GM12801 (cell line): ENCODE results near the gene SUN2.

Experiments
- TF ChIP-seq, protein P1 (sequence below): IDR thresholded peaks from one replicate; pipeline ENCODE4 v1.5.1; 2011; ENCODE audit warnings: control low read depth; ENCODE audit not compliant: insufficient read length; ENCODE audit errors: extremely low read depth

The SUN2 gene

DNA sequence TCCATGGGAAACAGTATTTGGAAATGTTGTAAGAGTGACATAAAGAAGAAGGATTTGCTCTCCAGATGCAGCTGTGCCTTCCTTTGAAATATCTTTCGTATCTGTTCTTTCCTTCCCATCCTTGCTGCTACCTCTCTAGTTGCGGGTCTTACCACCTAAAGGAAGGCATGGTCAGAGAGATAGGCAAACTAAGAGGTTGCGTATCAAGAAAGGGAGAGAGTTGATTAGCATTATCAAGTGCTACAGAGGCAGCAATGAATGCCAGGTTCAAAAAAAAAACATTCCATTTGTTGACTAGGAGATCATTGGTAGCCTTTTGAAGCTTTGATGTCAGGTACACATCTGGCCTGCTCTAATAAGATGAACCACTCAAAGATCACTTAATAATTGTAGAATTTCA is 45.4 kb downstream of the SUN2 start:
- TF ChIP-seq, protein P1, sequence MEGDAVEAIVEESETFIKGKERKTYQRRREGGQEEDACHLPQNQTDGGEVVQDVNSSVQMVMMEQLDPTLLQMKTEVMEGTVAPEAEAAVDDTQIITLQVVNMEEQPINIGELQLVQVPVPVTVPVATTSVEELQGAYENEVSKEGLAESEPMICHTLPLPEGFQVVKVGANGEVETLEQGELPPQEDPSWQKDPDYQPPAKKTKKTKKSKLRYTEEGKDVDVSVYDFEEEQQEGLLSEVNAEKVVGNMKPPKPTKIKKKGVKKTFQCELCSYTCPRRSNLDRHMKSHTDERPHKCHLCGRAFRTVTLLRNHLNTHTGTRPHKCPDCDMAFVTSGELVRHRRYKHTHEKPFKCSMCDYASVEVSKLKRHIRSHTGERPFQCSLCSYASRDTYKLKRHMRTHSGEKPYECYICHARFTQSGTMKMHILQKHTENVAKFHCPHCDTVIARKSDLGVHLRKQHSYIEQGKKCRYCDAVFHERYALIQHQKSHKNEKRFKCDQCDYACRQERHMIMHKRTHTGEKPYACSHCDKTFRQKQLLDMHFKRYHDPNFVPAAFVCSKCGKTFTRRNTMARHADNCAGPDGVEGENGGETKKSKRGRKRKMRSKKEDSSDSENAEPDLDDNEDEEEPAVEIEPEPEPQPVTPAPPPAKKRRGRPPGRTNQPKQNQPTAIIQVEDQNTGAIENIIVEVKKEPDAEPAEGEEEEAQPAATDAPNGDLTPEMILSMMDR, result no peak

DNA sequence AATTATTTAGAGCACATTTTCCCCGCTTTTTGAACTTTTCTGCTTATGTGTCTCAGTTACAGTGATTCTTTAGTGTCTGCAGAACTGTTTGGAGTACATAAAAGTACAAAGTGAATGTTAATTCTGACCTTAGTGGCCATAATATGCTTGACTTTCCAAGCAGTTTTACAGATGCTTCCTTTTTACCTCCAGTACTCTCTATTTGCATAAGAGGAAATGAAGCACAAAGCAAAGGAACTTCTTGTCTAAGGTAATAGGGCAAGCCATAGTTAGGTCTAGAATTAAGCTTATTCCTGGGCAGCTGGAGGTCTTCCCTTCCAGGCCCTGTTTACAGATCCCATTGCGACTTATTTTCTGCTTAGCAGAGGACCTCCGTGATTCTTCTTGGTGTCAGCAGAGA is 46.5 kb downstream of the SUN2 start:
- TF ChIP-seq, protein P1, result no peak

DNA sequence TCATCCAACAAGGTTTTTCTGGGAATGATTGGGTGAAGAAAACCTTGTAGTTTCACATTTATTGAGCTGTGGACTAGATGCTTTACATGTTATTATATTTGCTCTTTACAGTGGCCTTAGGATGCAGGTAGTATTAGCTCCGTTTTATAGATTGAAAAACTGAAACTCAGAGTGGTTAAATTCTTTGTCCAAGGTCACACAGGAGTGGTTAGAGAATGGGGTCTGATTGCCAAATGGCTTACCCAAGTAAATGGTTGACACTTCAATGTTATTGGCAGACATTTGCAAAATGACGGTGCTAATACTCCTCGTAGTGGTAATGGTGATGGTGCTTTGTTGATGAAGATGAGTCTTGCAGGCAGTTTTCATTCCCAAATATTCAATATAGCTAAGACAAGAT is 47.8 kb downstream of the SUN2 start:
- TF ChIP-seq, protein P1, result no peak

DNA sequence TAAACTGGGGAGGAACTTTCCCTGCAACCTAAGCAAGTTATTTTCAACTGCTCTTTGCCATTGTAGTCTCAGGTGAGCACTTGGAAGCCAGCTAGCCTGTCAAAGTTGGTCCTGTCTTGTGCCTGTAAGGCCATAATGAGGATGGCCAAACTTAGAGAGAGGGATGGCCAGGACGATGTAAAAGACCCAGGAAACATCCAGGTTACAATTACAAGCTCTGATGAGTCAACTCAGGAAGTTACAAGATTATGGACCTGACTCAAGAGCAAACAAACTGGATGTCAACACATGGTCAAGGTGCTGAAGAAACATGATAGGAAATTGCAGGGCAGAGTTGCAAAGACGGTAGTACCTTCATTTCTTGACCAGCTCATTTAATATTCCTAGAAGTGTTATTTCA is 48.5 kb downstream of the SUN2 start:
- TF ChIP-seq, protein P1, result no peak

DNA sequence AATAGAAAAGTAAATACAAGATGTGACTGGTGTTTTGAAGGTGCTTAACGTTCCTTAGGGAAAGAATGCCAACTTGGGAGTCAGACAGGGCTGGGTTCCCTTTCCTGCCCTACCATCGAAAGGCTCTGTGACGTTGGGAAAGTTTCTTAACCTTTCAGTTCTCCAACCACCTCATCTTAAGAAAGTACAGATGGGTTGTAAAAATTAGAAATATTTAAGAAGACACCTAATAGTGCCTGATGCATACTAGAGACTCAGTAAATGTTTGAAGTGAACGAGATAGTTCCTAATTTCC is 49.0 kb downstream of the SUN2 start:
- TF ChIP-seq, protein P1, result no peak

DNA sequence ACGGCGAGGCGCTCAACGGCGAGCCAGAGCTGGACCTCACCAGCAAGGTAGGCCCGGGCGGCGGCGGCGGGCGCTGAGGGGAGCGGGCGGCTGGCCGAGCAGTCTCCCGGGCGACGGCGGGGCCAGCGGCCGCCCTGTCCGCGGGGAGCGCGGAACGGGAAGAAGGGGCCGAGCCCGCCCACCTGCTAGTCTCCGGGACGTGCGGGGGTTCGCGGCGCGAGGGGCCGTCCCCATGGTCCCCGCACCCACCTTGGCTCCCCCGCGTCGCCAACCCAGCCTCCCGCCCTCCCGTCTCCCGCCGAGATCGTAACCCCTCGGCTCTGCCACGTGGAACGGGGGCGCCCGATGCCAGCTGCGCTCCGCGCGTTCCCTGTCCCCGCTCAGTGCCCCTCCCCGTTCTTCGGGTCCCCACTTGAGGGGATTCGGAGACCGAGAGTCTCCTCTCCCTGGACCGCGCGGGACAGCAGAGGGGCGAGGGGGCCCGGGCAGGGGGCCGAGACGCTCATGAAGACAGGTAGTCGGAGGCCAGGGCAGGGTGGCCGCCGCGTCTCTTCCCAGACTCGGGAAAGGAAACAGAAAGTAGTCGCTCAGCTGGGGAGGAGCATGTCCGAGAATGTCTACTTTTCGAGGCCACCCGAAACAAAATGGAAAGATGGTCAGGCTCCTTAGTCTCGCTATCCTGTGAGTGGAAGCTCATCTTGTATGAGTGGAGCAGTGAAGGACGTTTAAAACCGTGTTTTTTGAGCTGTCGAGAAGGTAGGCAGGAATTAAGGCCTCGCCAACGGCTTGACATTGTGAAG is 49.5 kb downstream of the SUN2 start:
- TF ChIP-seq, protein P1, result no peak

DNA sequence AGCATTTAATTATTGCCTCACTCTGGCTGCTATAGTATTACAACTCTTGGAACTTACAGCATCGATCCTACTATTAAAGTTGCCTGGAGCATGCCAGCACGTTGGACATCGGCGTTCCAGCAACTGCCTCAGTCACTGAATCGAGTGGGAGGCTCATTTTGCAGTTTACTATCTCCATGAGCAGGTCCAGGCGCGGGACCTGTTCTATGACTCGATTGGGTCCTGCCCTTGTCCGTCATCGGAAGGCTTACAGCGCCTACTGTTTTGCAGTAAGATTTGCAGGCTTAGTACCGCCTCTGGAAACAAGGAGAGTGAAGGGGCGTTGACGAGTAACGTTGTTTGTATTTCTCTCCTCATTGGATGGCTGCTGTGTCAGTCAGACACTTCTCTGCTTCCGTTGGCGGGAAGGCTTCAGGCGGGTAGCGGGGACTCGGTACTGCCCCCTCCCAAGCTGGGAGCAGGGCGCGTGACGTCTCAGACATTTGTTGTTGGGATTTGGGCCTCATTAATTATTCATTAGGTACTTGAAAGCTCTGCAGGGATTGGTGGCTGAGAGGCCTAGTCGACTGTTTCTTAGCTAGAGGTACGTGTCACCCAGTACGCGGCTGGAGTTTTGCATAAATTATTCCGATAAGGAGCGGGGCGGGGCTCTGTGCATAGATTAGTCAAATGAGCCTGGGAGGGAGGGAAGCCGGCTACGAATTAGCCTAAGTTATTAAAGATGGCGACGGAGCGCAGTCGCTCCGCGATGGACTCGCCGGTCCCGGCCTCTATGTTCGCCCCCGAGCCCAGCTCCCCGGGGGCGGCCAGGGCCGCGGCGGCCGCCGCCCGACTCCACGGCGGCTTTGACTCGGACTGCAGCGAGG is 50.3 kb downstream of the SUN2 start, which contains the start of gene GTPBP1:
Gene GTPBP1, plus strand, starts transcription at position 710 of the 866 bp plus-strand sequence. Its CDS starts 12 bp downstream, at position 722.
- TF ChIP-seq, protein P1, result no peak
